Colon (tissue), 2 donors: ENCODE results near the gene ADORA2A.

Source experiments
- FAIRE-seq: peaks from 2 replicates; lab custom pipeline; 2012; peaks lifted over from hg19 to GRCh38; lab: Jason Lieb, UNC
- donor health status: control.
- donor health status: control.

The ADORA2A gene

GRCh38 chr22:24427500-24428164 lies at the start of gene ADORA2A:
ADORA2A (plus strand) TSS chr22:24427599; CDS start chr22:24433405, 5,806 bp downstream.
- no peak for FAIRE-seq

DNA sequence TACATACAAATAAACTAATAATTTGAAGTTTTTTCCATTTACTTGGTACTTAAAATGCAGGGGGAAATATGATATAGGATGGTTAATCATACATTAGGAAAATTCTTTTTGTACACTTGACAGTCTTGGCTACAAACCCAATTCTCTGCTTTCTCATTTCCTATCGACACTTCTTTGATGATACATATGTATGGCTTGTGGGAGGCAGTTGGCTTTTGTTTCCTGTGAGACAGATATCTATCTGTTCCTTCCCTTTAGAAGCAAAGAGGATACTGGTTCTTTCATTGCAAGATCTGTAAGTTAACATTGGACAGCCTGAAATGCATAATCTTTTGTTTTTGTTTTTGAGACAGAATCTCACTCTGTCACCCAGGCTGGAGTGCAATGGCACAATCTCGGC lies 47.9 kb upstream of the ADORA2A start:
- no peak for FAIRE-seq

GRCh38 chr22:24380220-24380904 lies 47.0 kb upstream of the ADORA2A start:
- FAIRE-seq, result no peak

- no peak for FAIRE-seq
Observed at GRCh38 chr22:24380905-24381230, 46.5 kb upstream of the ADORA2A start.

GRCh38 chr22:24383061-24383460 lies 44.3 kb upstream of the ADORA2A start:
- no peak for FAIRE-seq

DNA sequence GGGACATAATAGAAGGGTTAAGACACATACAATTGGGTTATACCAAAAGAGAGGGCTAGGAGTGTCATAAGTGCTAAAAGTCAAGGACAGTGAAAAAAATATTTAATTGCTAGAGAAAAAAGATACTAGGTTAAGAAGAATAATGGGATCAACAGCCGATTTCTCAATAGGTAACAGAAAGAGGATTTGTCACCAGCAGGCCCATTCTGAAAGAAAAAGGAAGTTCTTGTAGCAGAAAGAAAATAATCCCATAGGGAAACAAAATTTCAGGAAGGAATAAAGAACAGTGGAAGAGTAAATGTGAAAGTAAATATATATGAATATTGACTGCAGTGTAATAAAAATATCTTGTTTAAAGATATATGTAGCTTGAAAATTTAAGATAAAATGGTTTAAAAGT lies 43.3 kb upstream of the ADORA2A start:
- no peak for FAIRE-seq

DNA sequence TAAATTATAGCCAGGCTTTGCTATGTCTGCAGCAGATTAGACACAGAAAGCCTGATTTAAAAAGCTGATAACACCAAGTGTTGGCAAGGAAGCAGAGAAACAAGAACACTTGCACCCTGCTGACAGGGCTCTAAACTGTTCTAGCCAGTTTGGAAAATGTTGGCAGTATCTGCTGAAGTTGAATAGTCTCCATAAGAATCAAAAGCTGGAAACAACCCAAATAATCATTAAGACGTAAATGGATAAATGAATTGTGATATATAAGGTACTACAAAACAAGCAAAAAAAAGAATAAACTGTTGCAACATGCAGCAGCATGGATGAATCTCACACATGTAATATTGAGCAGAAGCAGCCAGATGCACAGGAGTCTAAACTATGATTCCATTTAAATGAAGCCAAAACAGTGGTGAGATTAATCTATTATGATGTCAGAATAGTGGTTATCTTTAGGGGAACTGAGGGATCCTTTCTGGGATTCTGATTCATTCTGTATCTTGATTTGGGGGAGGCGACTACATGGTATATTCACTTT lies 40.4 kb upstream of the ADORA2A start:
- FAIRE-seq, result no peak

DNA sequence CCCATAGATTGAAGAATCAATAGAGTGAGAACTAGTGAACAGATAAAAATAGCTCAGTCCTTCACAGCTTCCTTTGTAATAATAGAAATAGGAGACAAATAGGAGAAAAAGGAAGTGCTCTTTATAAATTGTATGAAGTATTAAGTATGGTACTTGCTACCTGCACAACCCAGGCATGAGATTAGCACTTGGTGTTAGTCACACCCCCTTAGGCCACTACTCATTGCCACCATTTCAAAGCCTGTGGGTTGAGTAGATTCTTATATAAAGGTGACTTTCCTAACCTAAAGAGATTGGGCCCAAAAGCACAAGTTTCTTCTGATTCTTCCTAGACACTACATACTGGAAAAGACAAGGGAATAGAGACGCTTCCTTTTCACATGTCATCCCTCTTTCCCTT lies 37.7 kb upstream of the ADORA2A start:
- FAIRE-seq, result no peak

DNA sequence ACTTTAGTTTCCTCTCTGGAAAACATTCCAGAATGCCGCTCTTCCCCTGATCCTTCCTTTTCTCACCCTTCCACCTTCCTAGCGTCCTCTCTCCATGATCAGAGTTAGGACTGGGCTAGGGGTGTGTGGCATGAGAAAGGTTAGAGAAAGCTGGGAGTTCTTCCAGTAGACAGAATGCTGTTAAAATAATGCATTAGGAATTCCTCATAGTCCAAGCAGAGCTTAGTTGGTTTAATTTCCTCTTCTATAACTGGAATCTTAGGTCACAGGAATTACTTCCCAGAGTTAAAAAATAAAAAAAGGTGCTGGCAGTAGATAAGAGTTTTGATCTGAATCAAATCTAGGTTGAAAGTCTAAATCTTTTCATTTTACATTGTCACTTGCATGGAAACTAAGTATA lies 37.2 kb upstream of the ADORA2A start:
- FAIRE-seq, result no peak

DNA sequence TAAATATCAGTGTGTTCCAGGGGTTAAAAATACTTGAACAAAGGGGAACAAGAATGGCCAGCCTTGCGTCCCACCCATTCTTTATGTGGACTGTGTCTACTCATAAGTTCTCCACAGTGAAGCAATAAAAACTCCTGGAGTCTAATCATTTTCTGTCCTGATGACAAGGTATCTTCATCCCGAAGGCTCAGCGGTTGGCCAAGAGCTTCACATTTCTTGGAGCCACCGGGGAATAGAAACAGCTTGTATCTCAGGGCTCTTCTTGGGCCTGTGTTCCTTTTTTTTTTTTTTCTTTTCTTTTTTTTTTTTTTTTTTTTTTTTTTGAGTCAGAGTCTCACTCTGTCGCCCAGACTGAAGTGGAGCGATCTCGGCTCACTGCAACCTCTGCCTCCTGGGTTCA lies 36.8 kb upstream of the ADORA2A start:
- FAIRE-seq, result no peak

GRCh38 chr22:24391836-24392217 lies 35.6 kb upstream of the ADORA2A start:
- FAIRE-seq, result no peak

- FAIRE-seq, result no peak
Observed at GRCh38 chr22:24392218-24392931, 35.0 kb upstream of the ADORA2A start.

DNA sequence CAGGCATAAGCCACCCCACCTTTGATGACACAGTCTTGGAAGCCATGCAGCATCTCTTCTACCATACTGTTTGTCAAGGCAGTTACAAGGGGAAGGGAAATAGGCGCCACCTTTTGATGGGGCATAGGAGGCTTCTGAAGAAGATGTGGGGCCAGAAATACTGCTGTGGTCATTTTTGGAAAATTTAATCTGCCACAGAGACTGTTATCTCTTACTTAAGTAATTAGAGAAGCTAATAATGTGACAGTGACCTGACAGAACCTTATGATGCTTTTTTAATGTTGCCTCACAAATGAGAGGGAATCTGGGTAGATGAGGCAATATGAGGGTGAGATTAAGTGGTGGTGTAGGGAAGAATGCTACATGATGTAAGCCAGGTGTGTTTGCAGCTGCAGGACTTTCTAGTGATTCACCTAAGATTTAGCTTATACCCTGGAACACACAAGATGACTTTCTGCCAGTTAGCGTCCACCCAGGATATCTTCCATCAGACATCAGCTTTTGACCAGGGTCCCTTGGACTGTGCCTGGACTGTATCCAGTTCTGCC lies 34.3 kb upstream of the ADORA2A start:
- FAIRE-seq, result no peak

DNA sequence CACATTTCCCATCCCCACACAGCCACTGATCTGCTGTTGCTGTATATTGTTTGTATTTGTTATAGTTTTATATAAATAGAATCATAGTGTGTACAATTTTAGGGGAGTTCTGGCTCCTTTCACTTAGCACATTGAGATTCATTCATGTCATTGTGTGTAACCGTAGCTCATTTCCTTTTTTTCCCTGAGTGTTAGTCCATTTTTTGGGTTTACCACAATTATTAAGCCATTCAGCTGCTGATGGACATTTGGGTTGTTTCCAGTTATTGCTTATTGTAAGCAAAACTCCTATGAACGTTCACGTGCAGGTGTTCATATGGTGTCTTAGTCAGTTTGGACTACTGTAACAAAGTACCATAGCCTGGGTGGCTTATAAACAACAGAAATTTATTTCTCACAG lies 33.6 kb upstream of the ADORA2A start:
- no peak for FAIRE-seq

DNA sequence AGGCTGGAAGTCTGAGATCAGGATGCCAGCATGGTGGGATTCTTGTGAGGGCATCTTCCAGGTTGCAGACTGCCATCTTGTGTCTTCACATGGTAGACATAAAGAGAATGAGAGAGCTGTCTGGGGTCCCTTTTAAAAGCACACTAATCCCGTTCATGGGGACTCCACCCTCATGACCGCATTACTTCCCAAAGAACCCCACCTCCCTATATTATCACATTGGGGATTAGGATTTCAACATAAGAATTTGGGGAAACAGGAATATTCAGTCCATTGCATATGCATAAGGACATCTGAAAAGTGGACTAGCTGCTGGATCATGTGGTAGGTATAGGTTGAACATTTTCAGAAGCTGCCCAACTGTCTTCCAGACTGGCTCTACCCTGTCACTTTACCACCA lies 33.1 kb upstream of the ADORA2A start:
- FAIRE-seq, result no peak

DNA sequence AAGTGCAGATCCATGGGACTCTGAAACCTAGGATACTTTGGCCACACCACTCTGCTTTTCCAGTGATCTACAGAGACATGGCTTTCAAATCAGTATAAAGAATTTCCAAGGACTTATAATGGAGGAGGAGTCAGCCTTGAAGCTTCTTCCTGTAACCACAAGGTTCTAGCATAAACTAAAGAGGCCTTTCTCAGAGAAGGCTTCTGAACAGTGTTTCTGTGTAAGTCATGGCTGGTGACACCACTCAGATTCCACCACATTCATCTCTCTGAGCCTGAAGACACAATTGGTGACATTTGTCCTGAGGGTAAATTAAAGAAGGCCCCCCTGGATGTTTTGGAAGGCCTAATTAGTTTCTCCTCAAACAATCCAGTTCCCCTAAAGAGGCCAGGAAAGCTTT lies 29.0 kb upstream of the ADORA2A start:
- FAIRE-seq, result no peak

GRCh38 chr22:24400034-24400725 lies 27.2 kb upstream of the ADORA2A start:
- no peak for FAIRE-seq

DNA sequence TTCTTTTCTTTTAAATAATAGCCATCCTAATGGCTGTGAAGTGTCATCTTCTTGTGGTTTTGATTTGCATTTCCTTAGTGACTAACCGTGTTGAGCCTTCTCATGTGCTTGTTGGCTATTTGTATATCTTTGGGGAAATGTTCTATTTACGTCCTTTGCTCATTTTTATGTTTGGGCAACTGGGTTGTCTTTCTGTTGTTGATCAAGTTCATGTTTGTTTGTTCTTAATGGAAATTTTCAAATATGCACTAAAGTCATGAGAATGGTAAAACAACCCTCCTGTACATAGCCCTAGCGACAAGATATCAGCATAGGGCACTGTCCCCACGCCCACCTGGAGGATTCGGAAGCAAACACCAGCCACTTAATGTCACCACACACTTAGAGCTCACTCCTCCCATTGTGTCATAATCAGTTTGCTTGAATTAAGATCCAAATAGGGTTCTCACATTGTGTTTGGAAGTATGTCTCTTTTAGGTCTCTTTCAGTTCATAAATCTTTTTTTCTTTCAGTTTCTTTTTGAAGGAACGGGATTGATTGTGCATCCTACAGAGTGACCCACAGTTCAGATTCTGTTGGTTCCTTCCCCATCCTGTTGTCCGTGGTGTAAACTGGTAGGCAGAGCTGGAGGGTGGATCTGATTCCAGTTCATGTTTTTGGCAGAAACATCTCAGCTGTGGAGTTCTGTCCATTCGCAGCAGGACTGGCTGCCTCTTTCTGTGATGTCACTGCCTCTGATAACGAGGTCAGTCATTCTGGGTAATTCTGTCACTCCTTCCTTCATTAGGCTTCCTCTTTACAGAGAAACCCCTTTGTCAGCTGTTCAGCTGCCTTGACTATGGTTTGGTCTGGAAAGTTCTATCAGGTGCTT lies 26.4 kb upstream of the ADORA2A start:
- FAIRE-seq, result peak; percentile 31

DNA sequence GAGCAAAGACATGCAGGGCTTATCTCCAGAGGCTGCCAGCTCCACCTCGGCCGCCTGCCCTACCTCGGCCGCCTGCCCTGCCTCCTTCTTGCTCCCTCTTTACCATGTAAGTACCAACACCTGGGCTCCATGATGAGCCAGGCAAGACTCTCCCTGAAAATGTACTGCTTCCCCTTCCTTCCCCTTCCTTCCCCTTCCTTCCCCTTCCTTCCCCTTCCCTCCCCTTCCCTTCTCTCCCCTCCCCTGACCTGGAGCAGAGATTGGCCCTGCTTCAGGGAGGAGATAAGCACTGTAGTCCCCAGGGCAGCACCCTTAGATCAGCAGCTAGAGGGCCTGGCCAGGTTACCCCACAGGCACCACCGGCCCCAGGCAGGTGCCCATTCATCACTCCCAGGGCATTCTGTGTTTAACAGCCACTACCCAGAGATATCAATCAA lies 25.4 kb upstream of the ADORA2A start:
- FAIRE-seq, result no peak

DNA sequence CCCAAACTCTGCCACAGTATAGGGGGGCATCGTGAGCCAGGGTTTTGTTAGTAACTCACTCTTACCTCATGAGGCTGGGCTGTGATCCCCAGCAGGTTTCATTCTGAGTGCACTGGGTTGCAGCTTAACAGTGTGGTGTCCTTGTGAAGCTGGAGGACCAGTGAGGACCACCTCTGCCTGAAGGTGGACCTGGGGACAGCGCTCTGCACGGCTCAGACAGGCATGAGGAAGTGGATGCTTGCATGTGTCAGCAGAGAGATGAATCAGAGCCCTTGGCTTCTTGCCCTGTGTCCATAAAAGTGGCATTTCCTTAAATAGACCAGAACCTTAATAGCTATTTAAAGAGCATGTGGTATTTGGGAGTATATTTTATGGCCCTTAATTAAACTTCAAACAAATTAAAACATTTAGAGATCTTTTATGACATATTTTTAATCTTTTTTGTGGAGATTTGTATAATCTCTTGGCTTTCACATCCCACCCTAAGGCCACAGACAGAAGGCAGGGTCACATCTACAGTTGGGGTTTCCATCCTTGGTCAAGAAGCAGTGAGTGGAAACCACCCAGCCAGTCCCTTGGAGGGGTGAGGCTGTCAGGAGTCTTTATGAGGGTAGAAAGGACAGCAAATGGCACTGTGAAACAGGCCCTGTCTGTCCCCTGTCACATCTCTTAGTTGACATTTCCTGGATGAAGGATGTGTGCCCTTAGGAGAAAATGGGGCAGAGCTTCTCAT lies 24.8 kb upstream of the ADORA2A start:
- FAIRE-seq, result peak; percentile 57

- FAIRE-seq, result no peak
Observed at GRCh38 chr22:24403346-24403745, 24.1 kb upstream of the ADORA2A start.
